EH (cell line): ENCODE data around the gene YBX2.
"Not testable (repeated sequence)": the region's sequence is repeated elsewhere in the genome, so short reads cannot be mapped to it uniquely, and the experiment has no call there.

Experiments used
- DNase-seq: peaks from one replicate; pipeline ENCODE4 v3.0.0-alpha.2; 2015; ENCODE audit warnings: low read depth

YBX2 gene

GRCh38 chr17:7262935-7263800, 31.3 kb downstream of the YBX2 start:
- DNase-seq, result no peak

GRCh38 chr17:7262192-7262934, 32.1 kb downstream of the YBX2 start, which contains the start of gene CLDN7:
Gene CLDN7, minus strand, starts transcription at chr17:7262478. Its CDS starts 435 bp downstream, at chr17:7262043.
- DNase-seq, result no peak

GRCh38 chr17:7261379-7262191, 32.9 kb downstream of the YBX2 start:
- DNase-seq, result no peak

GRCh38 chr17:7260651-7261378, 33.6 kb downstream of the YBX2 start:
- no peak for DNase-seq

GRCh38 chr17:7260151-7260550, 34.3 kb downstream of the YBX2 start:
- DNase-seq, result no peak

GRCh38 chr17:7259555-7259889, 34.9 kb downstream of the YBX2 start:
- no peak for DNase-seq

GRCh38 chr17:7258731-7259554, 35.5 kb downstream of the YBX2 start:
- peak; percentile 49 for DNase-seq

- no peak for DNase-seq
These were observed 37.5 kb downstream of the YBX2 start for GRCh38 chr17:7256766-7257456.

- no peak for DNase-seq
These were observed 39.9 kb downstream of the YBX2 start for GRCh38 chr17:7254511-7254910.

- DNase-seq, result no peak
These were observed 41.4 kb downstream of the YBX2 start for GRCh38 chr17:7253082-7253481.

- peak; percentile 96 for DNase-seq
These were observed 42.0 kb downstream of the YBX2 start, which contains the start of gene ELP5 for GRCh38 chr17:7252176-7253043. Gene ELP5, plus strand, starts transcription at chr17:7252215. Its CDS starts 336 bp downstream, at chr17:7252551.

- peak; percentile 100 for DNase-seq
These were observed 42.7 kb downstream of the YBX2 start, which contains the start of gene CTDNEP1 for GRCh38 chr17:7251661-7252175. Gene CTDNEP1, minus strand, starts transcription at chr17:7251734. Its CDS starts 438 bp downstream, at chr17:7251296.

- peak; percentile 13 for DNase-seq
These were observed 43.5 kb downstream of the YBX2 start for GRCh38 chr17:7250695-7251627.

- DNase-seq, result peak; percentile 19
These were observed 44.6 kb downstream of the YBX2 start for GRCh38 chr17:7249830-7250229.

- no peak for DNase-seq
These were observed 45.2 kb downstream of the YBX2 start for GRCh38 chr17:7249214-7249613.

- no peak for DNase-seq
These were observed 45.6 kb downstream of the YBX2 start for GRCh38 chr17:7248796-7249195.

- no peak for DNase-seq
These were observed 47.7 kb downstream of the YBX2 start for GRCh38 chr17:7246779-7247178.

GRCh38 chr17:7243838-7244237, 50.6 kb downstream of the YBX2 start:
- not testable (repeated sequence) for DNase-seq
